HEK293T (cell line): ENCODE results near the gene MRPS27.

Experiments
- CTCF ChIA-PET: fragments of 350-600 bp; formaldehyde crosslinking; extraction: SDS; loops from one replicate; lab custom pipeline; 2021; ENCODE audit warnings: antibody characterized with exemption, inconsistent platforms; lab: Yijun Ruan, JAX
- POLR2A ChIA-PET: fragments of 350-600 bp; formaldehyde crosslinking; extraction: SDS; loops from one replicate; lab custom pipeline; 2020; ENCODE audit warnings: antibody characterized with exemption, inconsistent platforms; lab: Yijun Ruan, JAX
- DNase-seq: peaks from one replicate; pipeline ENCODE4 v3.0.0; 2012; ENCODE audit warnings: mixed read lengths; ENCODE audit errors: extremely low spot score
- ARNT ChIP-seq: fragments of 450-650 bp; IDR thresholded peaks from 2 replicates; pipeline ENCODE4 v1.6.1; 2017; ENCODE audit warnings: mild to moderate bottlenecking
- BHLHE40 ChIP-seq: fragments of 450-650 bp; IDR thresholded peaks from 2 replicates; pipeline ENCODE4 v1.6.1; 2016; ENCODE audit warnings: mild to moderate bottlenecking, moderate library complexity, borderline replicate concordance
- CTBP1 ChIP-seq: fragments of 450-650 bp; IDR thresholded peaks from 2 replicates; pipeline ENCODE4 v1.6.1; 2016; ENCODE audit warnings: borderline replicate concordance
- ELF4 ChIP-seq: fragments of 450-650 bp; IDR thresholded peaks from 2 replicates; pipeline ENCODE4 v1.6.1; 2017; ENCODE audit warnings: antibody characterized with exemption
- FOXA1 ChIP-seq: fragments of 450-650 bp; IDR thresholded peaks from 2 replicates; pipeline ENCODE4 v1.6.1; 2016; ENCODE audit warnings: mild to moderate bottlenecking
- FOXK2 ChIP-seq: fragments of 450-650 bp; IDR thresholded peaks from 2 replicates; pipeline ENCODE4 v1.6.1; 2016; ENCODE audit warnings: mild to moderate bottlenecking
- FOXM1 ChIP-seq: fragments of 450-650 bp; IDR thresholded peaks from 2 replicates; pipeline ENCODE4 v1.6.1; 2017; ENCODE audit warnings: mild to moderate bottlenecking, borderline replicate concordance
- HDGF ChIP-seq: fragments of 450-650 bp; IDR thresholded peaks from 2 replicates; pipeline ENCODE4 v1.6.1; 2017; ENCODE audit warnings: antibody characterized with exemption, borderline replicate concordance
- L3MBTL2 ChIP-seq: fragments of 450-650 bp; conservative IDR thresholded peaks from 2 replicates; pipeline ENCODE4 v1.6.1; 2016; ENCODE audit warnings: mild to moderate bottlenecking
- LEF1 ChIP-seq: fragments of 450-650 bp; IDR thresholded peaks from 2 replicates; pipeline ENCODE4 v1.6.1; 2017; ENCODE audit warnings: mild to moderate bottlenecking, borderline replicate concordance
- NFRKB ChIP-seq: fragments of 450-650 bp; IDR thresholded peaks from 2 replicates; pipeline ENCODE4 v1.6.1; 2016; ENCODE audit warnings: mild to moderate bottlenecking, moderate library complexity
- PKNOX1 ChIP-seq: fragments of 450-650 bp; IDR thresholded peaks from 2 replicates; pipeline ENCODE4 v1.6.1; 2016
- SP1 ChIP-seq: fragments of 450-650 bp; IDR thresholded peaks from 2 replicates; pipeline ENCODE4 v1.6.1; 2017
- SUZ12 ChIP-seq: fragments of 450-650 bp; IDR thresholded peaks from 2 replicates; pipeline ENCODE4 v1.6.1; 2016; ENCODE audit warnings: mild to moderate bottlenecking
- TARDBP ChIP-seq: fragments of 450-650 bp; IDR thresholded peaks from 2 replicates; pipeline ENCODE4 v1.6.1; 2016
- ZNF384 ChIP-seq: fragments of 450-650 bp; IDR thresholded peaks from 2 replicates; pipeline ENCODE4 v1.6.1; 2016

Gene MRPS27

DNA sequence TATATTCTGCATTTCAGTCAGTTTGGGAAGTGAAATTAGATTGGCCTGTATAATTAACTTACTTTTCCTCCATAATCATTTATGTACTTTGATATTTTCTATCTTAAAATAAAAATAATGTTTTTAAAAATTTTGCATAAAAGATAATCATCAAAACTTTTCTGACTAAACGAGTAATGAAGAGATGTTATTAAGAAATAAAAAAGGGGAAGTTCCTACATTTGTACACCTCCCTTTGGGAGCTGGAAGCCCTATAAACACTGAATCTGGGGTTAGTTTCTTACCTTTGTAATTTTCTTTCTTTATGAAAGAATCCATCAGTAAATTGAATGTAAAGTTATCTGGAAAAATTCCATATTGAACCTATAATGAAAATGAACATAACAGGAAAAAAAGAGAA, 86.2 kb downstream of the MRPS27 start:
- ChIA-PET POLR2A (no interaction called here), CTCF (no interaction called here)
- TF ChIP-seq ZNF384 (no peak), CTBP1 (no peak), SP1 (no peak), BHLHE40 (no peak), LEF1 (no peak), FOXK2 (no peak), ELF4 (no peak), PKNOX1 (no peak), TARDBP (no peak)
- no peak for DNase-seq

GRCh38 chr5:72232838-72233237, 87.2 kb downstream of the MRPS27 start:
- ChIA-PET CTCF (no interaction called here), POLR2A (no interaction called here)
- no peak for DNase-seq
- no peak for TF ChIP-seq FOXM1
- TF ChIP-seq SUZ12: no peak
- TF ChIP-seq FOXA1: no peak
- no peak for TF ChIP-seq HDGF
- TF ChIP-seq L3MBTL2: no peak

DNA sequence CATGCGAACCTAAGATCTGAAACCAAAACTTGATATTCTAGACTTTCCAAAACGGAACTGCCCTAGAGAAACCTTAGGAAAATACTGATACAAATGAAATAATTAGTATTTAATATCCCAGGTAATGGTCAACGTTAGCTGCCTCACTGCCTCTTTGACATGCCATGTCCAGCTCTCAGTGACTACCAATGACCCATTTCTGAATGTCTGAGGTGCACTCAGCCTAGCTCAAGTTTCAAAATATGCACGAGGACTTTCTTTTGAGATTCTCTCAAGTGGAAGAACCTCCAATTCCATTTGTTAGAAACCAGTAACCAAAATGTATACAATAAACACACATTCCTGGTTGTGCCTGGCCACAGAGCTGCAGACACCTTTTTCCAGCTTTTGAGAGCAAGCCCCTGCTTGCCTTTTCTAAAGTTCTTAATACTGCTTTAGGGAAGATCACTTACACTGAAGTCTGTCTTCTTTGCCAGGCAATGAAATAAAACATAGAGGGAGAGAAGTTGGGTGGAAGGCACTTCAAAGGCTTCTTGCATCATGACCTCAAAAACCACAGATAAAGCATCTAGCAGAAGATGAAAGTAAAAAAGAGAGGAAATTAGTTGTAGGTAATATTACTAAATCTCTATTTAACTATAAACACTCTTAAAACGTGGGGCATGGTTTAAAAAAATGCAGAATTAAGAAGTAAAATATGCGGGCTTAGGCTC, 87.9 kb downstream of the MRPS27 start:
- DNase-seq: no peak
- ChIA-PET CTCF (no interaction called here), POLR2A (no interaction called here)
- TF ChIP-seq L3MBTL2 (no peak), CTBP1 (no peak), ARNT (no peak), SUZ12 (no peak), TARDBP (no peak), NFRKB (no peak), ELF4 (no peak)

DNA sequence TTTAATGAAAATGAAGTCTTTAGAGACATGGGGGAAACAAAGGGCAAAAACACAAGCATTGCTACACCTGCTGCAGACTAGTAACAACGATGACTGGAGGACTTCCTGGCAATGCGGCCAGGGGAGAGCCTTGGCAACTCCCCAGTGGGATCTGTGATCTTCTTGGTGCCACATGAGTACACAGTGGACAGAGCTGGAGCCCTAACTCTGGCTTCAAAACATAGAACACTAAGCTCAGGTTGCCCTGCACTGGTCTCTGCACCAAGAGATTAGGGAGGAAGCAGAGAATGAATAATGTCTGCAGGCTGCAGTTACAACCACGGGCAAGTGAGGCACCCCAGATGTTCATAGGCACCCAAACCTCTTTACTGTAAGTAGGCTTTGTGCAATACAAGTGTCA, 91.1 kb downstream of the MRPS27 start:
- ChIA-PET CTCF (interaction anchor here (1.5 kb wide), 1 partner anchor 9 kb away, joined by 3 read pairs; no protein-coding TSS in a partner anchor), POLR2A (no interaction called here)
- DNase-seq: no peak
- TF ChIP-seq FOXM1 (no peak), TARDBP (no peak), FOXK2 (no peak), SP1 (no peak), ZNF384 (no peak), PKNOX1 (no peak), BHLHE40 (no peak), ARNT (no peak), L3MBTL2 (no peak), NFRKB (no peak), HDGF (no peak), FOXA1 (no peak), LEF1 (no peak), SUZ12 (no peak)

GRCh38 chr5:72226950-72227349, 93.1 kb downstream of the MRPS27 start:
- TF ChIP-seq TARDBP (no peak), SP1 (no peak), NFRKB (no peak), ZNF384 (no peak), FOXA1 (no peak), HDGF (no peak), ARNT (no peak), BHLHE40 (no peak), ELF4 (no peak), PKNOX1 (no peak)
- DNase-seq: no peak
- POLR2A ChIA-PET: no interaction called here
- CTCF ChIA-PET: no interaction called here

GRCh38 chr5:72225741-72226140, 94.3 kb downstream of the MRPS27 start:
- no peak for DNase-seq
- TF ChIP-seq NFRKB: no peak
- no peak for TF ChIP-seq SUZ12
- TF ChIP-seq BHLHE40: no peak
- no peak for TF ChIP-seq ARNT
- TF ChIP-seq PKNOX1: no peak
- TF ChIP-seq HDGF: no peak
- TF ChIP-seq TARDBP: no peak
- TF ChIP-seq ZNF384: no peak
- TF ChIP-seq LEF1: no peak
- TF ChIP-seq CTBP1: no peak
- TF ChIP-seq SP1: no peak
- no peak for TF ChIP-seq FOXM1
- no peak for TF ChIP-seq FOXA1
- no peak for TF ChIP-seq ELF4
- no peak for TF ChIP-seq FOXK2
- TF ChIP-seq L3MBTL2: no peak
- ChIA-PET POLR2A (no interaction called here), CTCF (no interaction called here)
